ENCODE results near the gene COG8.

DNA sequence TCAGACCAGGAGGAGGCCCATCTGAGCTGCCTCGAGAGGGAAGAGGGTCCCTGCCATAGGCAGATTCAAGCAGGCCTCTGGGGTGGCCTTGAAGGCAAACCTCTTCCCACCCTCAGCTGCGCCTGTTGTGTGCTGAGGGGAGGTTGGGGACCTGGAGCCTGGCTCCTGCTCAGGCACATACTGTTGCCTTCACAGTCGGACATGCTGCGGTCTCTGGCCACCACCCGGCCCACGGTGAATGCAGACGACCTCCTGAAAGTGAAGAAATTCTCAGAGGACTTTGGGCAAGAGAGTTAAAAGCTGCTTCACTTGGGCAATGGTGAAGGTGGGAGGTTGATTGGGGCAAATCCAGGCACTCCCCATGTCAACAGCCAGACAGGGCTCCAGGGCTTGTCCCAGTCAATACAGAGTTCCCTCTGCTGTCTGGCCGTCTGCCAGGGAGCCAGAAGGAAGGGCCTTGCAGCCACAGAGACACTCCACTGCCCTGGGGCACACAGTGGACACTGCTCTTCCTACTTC is 15.3 kb downstream of the COG8 start:
- TF ChIP-seq, protein P1, sequence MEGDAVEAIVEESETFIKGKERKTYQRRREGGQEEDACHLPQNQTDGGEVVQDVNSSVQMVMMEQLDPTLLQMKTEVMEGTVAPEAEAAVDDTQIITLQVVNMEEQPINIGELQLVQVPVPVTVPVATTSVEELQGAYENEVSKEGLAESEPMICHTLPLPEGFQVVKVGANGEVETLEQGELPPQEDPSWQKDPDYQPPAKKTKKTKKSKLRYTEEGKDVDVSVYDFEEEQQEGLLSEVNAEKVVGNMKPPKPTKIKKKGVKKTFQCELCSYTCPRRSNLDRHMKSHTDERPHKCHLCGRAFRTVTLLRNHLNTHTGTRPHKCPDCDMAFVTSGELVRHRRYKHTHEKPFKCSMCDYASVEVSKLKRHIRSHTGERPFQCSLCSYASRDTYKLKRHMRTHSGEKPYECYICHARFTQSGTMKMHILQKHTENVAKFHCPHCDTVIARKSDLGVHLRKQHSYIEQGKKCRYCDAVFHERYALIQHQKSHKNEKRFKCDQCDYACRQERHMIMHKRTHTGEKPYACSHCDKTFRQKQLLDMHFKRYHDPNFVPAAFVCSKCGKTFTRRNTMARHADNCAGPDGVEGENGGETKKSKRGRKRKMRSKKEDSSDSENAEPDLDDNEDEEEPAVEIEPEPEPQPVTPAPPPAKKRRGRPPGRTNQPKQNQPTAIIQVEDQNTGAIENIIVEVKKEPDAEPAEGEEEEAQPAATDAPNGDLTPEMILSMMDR (IDR thresholded peaks at IDR 0.05) = no peak
- no peak for TF ChIP-seq POLR2A (IDR thresholded peaks at IDR 0.05)
- TF ChIP-seq EP300 (IDR thresholded peaks at IDR 0.05) = no peak
